DND-41 (cell line): ENCODE results near the gene HTRA3.

Experiments used
- EZH2 ChIP-seq: IDR thresholded peaks from 3 replicates; pipeline ENCODE4 v1.6.1; 2012; ENCODE audit warnings: borderline replicate concordance, low read depth, mild to moderate bottlenecking, moderate library complexity, low read length, inconsistent platforms; ENCODE audit not compliant: severe bottlenecking
- TF ChIP-seq, protein P1 (sequence below): IDR thresholded peaks from 2 replicates; pipeline ENCODE4 v1.5.1; 2012; ENCODE audit warnings: borderline replicate concordance, low read length, moderate library complexity, mild to moderate bottlenecking; ENCODE audit not compliant: poor library complexity, severe bottlenecking; ENCODE audit errors: extremely low read depth

- TF ChIP-seq, protein P1, sequence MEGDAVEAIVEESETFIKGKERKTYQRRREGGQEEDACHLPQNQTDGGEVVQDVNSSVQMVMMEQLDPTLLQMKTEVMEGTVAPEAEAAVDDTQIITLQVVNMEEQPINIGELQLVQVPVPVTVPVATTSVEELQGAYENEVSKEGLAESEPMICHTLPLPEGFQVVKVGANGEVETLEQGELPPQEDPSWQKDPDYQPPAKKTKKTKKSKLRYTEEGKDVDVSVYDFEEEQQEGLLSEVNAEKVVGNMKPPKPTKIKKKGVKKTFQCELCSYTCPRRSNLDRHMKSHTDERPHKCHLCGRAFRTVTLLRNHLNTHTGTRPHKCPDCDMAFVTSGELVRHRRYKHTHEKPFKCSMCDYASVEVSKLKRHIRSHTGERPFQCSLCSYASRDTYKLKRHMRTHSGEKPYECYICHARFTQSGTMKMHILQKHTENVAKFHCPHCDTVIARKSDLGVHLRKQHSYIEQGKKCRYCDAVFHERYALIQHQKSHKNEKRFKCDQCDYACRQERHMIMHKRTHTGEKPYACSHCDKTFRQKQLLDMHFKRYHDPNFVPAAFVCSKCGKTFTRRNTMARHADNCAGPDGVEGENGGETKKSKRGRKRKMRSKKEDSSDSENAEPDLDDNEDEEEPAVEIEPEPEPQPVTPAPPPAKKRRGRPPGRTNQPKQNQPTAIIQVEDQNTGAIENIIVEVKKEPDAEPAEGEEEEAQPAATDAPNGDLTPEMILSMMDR = no peak
- no peak for TF ChIP-seq EZH2
Measured at GRCh38 chr4:8355864-8356565, 86.5 kb downstream of the HTRA3 start.
